GM12878 (cell line): ENCODE results near the gene KLHL22.

Experiments
- BCL11A ChIP-seq: IDR thresholded peaks from 2 replicates; pipeline ENCODE4 v1.6.1; 2011; ENCODE audit warnings: low read depth, low read length
- CBX5 ChIP-seq: sonication (generic); IDR thresholded peaks from 2 replicates; pipeline ENCODE4 v1.6.1; 2016; ENCODE audit warnings: low read depth, moderate library complexity, mild to moderate bottlenecking, inconsistent platforms
- CHD4 ChIP-seq: fragments of 200-600 bp; sonication (generic); IDR thresholded peaks from 2 replicates; pipeline ENCODE4 v1.6.1; 2016; ENCODE audit warnings: mild to moderate bottlenecking
- CTCF ChIP-seq, 3 experiments: IDR thresholded peaks in 2 of 3; conservative IDR thresholded peaks in 1 of 3; 2 replicates each; pipeline ENCODE4 v1.5.1; 2011; ENCODE audit warnings: low read depth in 3 of 3, low read length in 3 of 3, mild to moderate bottlenecking in 3 of 3, control low read depth in 2 of 3, moderate library complexity in 2 of 3, inconsistent platforms in 1 of 3, mixed read lengths in 1 of 3; ENCODE audit not compliant: control insufficient read depth in 2 of 3, insufficient read depth in 1 of 3; ENCODE audit errors: extremely low read depth in 1 of 3
- EP300 ChIP-seq, 2 experiments: fragments of 150-350 bp in 1 of 2; IDR thresholded peaks; 2 replicates each; pipeline ENCODE4 v1.6.1; 2011 to 2012; ENCODE audit warnings: low read depth in 2 of 2, low read length in 2 of 2, borderline replicate concordance in 1 of 2, improper control_type of control experiment in 1 of 2, inconsistent platforms in 1 of 2; ENCODE audit not compliant: control insufficient read depth in 1 of 2
- JUND ChIP-seq: IDR thresholded peaks from 2 replicates; pipeline ENCODE4 v1.6.1; 2012; ENCODE audit warnings: low read depth, mild to moderate bottlenecking, low read length, improper control_type of control experiment, moderate library complexity
- RAD21 ChIP-seq: IDR thresholded peaks from 2 replicates; pipeline ENCODE4 v1.6.1; 2011; ENCODE audit warnings: mild to moderate bottlenecking, low read depth, low read length, moderate library complexity; ENCODE audit not compliant: insufficient read depth
- RAD51 ChIP-seq: fragments of 450-650 bp; IDR thresholded peaks from 2 replicates; pipeline ENCODE4 v1.6.1; 2016; ENCODE audit warnings: moderate library complexity, mild to moderate bottlenecking, inconsistent platforms
- SMC3 ChIP-seq: IDR thresholded peaks from 2 replicates; pipeline ENCODE4 v1.6.1; 2011; ENCODE audit warnings: low read length, improper control_type of control experiment, borderline replicate concordance
- SRF ChIP-seq, 2 experiments: IDR thresholded peaks; 2 replicates each; pipeline ENCODE4 v1.6.1; 2011; ENCODE audit warnings: low read depth in 2 of 2, low read length in 2 of 2, mild to moderate bottlenecking in 1 of 2, moderate library complexity in 1 of 2
- YY1 ChIP-seq: IDR thresholded peaks from 2 replicates; pipeline ENCODE4 v1.6.1; 2011; ENCODE audit warnings: low read depth, mild to moderate bottlenecking, low read length
- TF ChIP-seq, protein P1 (sequence below): fragments of 450-650 bp; formaldehyde crosslinking; IDR thresholded peaks from 2 replicates; pipeline ENCODE4 v1.5.0; 2022; ENCODE audit warnings: mild to moderate bottlenecking, missing genetic modification characterization
- TF ChIP-seq, protein P2 (sequence below): IDR thresholded peaks from 2 replicates; pipeline ENCODE4 v1.6.1; 2012; ENCODE audit warnings: low read depth, low read length, improper control_type of control experiment

DNA sequence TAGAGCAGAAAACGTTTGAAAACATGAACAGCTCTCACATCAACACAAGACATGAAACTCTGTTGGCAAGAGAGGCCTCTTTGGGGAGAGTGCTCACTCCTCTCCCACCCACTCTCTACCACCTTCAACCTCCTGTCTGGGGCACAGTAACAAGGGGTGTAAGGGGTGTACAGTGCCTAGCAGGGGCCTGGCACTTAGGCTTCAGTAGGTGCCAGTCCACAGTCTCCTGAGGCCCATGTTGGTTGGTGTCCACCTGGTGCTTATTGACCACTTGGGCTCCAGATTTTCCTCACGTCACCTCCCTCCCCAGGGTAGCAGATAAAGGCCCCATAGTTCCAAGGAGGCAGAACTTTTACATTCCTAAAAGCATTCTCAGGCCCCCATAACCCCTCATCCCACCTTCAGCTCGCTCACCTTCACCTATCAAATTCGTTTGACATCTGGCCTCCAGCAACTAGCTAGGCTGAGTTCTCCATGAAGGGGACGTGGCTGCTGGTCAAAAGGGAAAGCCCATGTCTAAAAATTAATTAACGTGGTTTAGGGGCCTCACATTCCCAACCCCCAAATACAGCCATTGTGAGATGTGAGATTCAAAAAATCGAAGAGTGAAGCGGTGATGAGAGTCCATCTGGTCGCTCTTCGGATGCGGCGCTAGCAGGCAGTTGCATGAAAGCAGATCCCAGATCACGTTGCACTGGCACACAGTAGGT lies 11.1 kb upstream of the KLHL22 start:
- TF ChIP-seq JUND, result no peak
- TF ChIP-seq, protein P1, sequence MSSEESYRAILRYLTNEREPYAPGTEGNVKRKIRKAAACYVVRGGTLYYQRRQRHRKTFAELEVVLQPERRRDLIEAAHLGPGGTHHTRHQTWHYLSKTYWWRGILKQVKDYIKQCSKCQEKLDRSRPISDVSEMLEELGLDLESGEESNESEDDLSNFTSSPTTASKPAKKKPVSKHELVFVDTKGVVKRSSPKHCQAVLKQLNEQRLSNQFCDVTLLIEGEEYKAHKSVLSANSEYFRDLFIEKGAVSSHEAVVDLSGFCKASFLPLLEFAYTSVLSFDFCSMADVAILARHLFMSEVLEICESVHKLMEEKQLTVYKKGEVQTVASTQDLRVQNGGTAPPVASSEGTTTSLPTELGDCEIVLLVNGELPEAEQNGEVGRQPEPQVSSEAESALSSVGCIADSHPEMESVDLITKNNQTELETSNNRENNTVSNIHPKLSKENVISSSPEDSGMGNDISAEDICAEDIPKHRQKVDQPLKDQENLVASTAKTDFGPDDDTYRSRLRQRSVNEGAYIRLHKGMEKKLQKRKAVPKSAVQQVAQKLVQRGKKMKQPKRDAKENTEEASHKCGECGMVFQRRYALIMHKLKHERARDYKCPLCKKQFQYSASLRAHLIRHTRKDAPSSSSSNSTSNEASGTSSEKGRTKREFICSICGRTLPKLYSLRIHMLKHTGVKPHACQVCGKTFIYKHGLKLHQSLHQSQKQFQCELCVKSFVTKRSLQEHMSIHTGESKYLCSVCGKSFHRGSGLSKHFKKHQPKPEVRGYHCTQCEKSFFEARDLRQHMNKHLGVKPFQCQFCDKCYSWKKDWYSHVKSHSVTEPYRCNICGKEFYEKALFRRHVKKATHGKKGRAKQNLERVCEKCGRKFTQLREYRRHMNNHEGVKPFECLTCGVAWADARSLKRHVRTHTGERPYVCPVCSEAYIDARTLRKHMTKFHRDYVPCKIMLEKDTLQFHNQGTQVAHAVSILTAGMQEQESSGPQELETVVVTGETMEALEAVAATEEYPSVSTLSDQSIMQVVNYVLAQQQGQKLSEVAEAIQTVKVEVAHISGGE (CRISPR knock-in tag), result no peak
- TF ChIP-seq CTCF (IDR thresholded peaks at IDR 0.05 in 2 of 3, conservative IDR thresholded peaks at IDR 0.05 in 1 of 3; ENCODE audit: control insufficient read depth in 2 of 3, extremely low read depth in 1 of 3, insufficient read depth in 1 of 3, low read depth in 3 of 3, low read length in 3 of 3), result no peak
- TF ChIP-seq SMC3, result no peak
- TF ChIP-seq RAD51, result no peak
- no peak for TF ChIP-seq EP300 (IDR thresholded peaks at IDR 0.05; ENCODE audit: borderline replicate concordance in 1 of 2, control insufficient read depth in 1 of 2, low read depth in 2 of 2, low read length in 2 of 2)
- TF ChIP-seq RAD21, result no peak
- no peak for TF ChIP-seq BCL11A
- TF ChIP-seq SRF (IDR thresholded peaks at IDR 0.05; ENCODE audit: low read depth in 2 of 2, low read length in 2 of 2), result no peak
- no peak for TF ChIP-seq CBX5
- TF ChIP-seq YY1, result no peak
- no peak for TF ChIP-seq CHD4
- TF ChIP-seq, protein P2, sequence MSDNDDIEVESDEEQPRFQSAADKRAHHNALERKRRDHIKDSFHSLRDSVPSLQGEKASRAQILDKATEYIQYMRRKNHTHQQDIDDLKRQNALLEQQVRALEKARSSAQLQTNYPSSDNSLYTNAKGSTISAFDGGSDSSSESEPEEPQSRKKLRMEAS, result no peak
